Astrocyte (in vitro differentiated cells and primary cell): ENCODE results near the gene CCNL1. TPM values are rescaled to one million over a fixed set of nuclear protein-coding genes. Genes with fewer than 3 reads are reported as not detected.

Experiments
- DNase-seq: peaks from one replicate; pipeline ENCODE4 v3.0.0-alpha.2; 2010; ENCODE audit warnings: low read depth
- FAIRE-seq: peaks from 2 replicates; lab custom pipeline; 2011; peaks lifted over from hg19 to GRCh38; lab: Jason Lieb, UNC
- H2AFZ ChIP-seq: 2 replicates; pipeline ENCODE4 v1.6.0; 2012; ENCODE audit warnings: low read depth, low read length, inconsistent platforms
- H3K27ac ChIP-seq: 2 replicates; pipeline ENCODE4 v1.5.1; 2011; ENCODE audit warnings: low read depth, low read length, inconsistent platforms
- H3K27me3 ChIP-seq: 2 replicates; pipeline ENCODE4 v1.6.0; 2011; ENCODE audit warnings: low read length, inconsistent platforms; ENCODE audit not compliant: insufficient read depth
- H3K36me3 ChIP-seq: 2 replicates; pipeline ENCODE4 v1.5.1; 2011; ENCODE audit warnings: low read length, inconsistent platforms; ENCODE audit not compliant: insufficient read depth
- H3K4me1 ChIP-seq: 2 replicates; pipeline ENCODE4 v1.5.1; 2011; ENCODE audit warnings: low read length, inconsistent platforms; ENCODE audit not compliant: insufficient read depth
- H3K4me2 ChIP-seq: 2 replicates; pipeline ENCODE4 v1.6.0; 2012; ENCODE audit warnings: low read length, inconsistent platforms
- H3K4me3 ChIP-seq: 2 replicates; pipeline ENCODE4 v1.5.1; 2011; ENCODE audit warnings: low read depth, mild to moderate bottlenecking, low read length, inconsistent platforms; ENCODE audit not compliant: insufficient read depth
- H3K79me2 ChIP-seq: 2 replicates; pipeline ENCODE4 v1.6.0; 2012; ENCODE audit warnings: mild to moderate bottlenecking, low read length, inconsistent platforms; ENCODE audit not compliant: insufficient read depth
- H3K9ac ChIP-seq: 2 replicates; pipeline ENCODE4 v1.6.0; 2012; ENCODE audit warnings: mild to moderate bottlenecking, low read length, inconsistent platforms
- H3K9me3 ChIP-seq: 2 replicates; pipeline ENCODE4 v1.5.1; 2012; ENCODE audit warnings: low read depth, mild to moderate bottlenecking, low read length, inconsistent platforms; ENCODE audit not compliant: insufficient read depth
- H4K20me1 ChIP-seq: 2 replicates; pipeline ENCODE4 v1.6.0; 2012; ENCODE audit warnings: low read length, inconsistent platforms; ENCODE audit not compliant: insufficient read depth
- H3K27ac Mint-ChIP-seq: one replicate; pipeline ENCODE4 v1.8.0; 2021; ENCODE audit warnings: mild to moderate bottlenecking, mixed read lengths; ENCODE audit not compliant: unreplicated experiment
- H3K27me3 Mint-ChIP-seq: one replicate; pipeline ENCODE4 v1.8.0; 2021; ENCODE audit warnings: low read depth, mixed read lengths; ENCODE audit not compliant: unreplicated experiment
- H3K36me3 Mint-ChIP-seq: one replicate; pipeline ENCODE4 v1.8.0; 2021; ENCODE audit warnings: low read depth, mixed read lengths; ENCODE audit not compliant: unreplicated experiment
- H3K4me1 Mint-ChIP-seq: one replicate; pipeline ENCODE4 v1.8.0; 2021; ENCODE audit warnings: low read depth, mixed read lengths; ENCODE audit not compliant: unreplicated experiment
- H3K4me3 Mint-ChIP-seq: one replicate; pipeline ENCODE4 v1.8.0; 2021; ENCODE audit warnings: mild to moderate bottlenecking, moderate library complexity, mixed read lengths; ENCODE audit not compliant: unreplicated experiment
- H3K9me3 Mint-ChIP-seq: one replicate; pipeline ENCODE4 v1.8.0; 2021; ENCODE audit warnings: mild to moderate bottlenecking, mixed read lengths; ENCODE audit not compliant: unreplicated experiment
- CTCF ChIP-seq: IDR thresholded peaks from 2 replicates; pipeline ENCODE4 v1.5.1; 2011; ENCODE audit warnings: low read depth, mild to moderate bottlenecking, inconsistent platforms, low read length, moderate library complexity; ENCODE audit not compliant: insufficient read depth
- EZH2 ChIP-seq: IDR thresholded peaks from 2 replicates; pipeline ENCODE4 v1.6.1; 2012; ENCODE audit warnings: mild to moderate bottlenecking, low read length, inconsistent platforms; ENCODE audit not compliant: insufficient read depth
- total RNA-seq: library from RNA; stranded (reverse); gene quantifications from 2 replicates; pipeline ENCODE4 v1.2.1, GENCODE V29; 2021

Gene CCNL1
- total RNA-seq, 1 donor from 2014 or later, result 66.8 TPM

- H3K9ac ChIP-seq, result peak overlapping the region; percentile 60
- H3K4me1 Mint-ChIP-seq, result peaks cover 37% of the 10 kb centered on the region
- no peaks in the 10 kb centered on the region for H3K9me3 Mint-ChIP-seq
- H3K79me2 ChIP-seq, result no peaks in the 10 kb centered on the region
- H3K4me3 Mint-ChIP-seq, result no peak overlapping the region
- H3K36me3 ChIP-seq, result no peaks in the 10 kb centered on the region
- no peak for FAIRE-seq
- no peaks in the 10 kb centered on the region for H3K27me3 Mint-ChIP-seq
- peak overlapping the region; percentile 46 for H3K27ac ChIP-seq
- no peaks in the 10 kb centered on the region for H3K9me3 ChIP-seq
- H3K36me3 Mint-ChIP-seq, result no peaks in the 10 kb centered on the region
- peak; percentile 86 for DNase-seq
- H2AFZ ChIP-seq, result no peak overlapping the region
- no peaks in the 10 kb centered on the region for H3K27me3 ChIP-seq
- H4K20me1 ChIP-seq, result no peaks in the 10 kb centered on the region
- TF ChIP-seq EZH2, result no peak
- peak; percentile 33 for TF ChIP-seq CTCF
- peaks cover 50% of the 10 kb centered on the region for H3K4me1 ChIP-seq
- H3K4me2 ChIP-seq, result peak overlapping the region; percentile 52
- no peak overlapping the region for H3K4me3 ChIP-seq
- H3K27ac Mint-ChIP-seq, result no peak overlapping the region
Measured at GRCh38 chr3:157135671-157136396, 24.1 kb downstream of the CCNL1 start.

- no peak overlapping the region for H3K27ac Mint-ChIP-seq
- no peaks in the 10 kb centered on the region for H3K36me3 Mint-ChIP-seq
- peak overlapping the region; percentile 52 for H3K4me2 ChIP-seq
- no peaks in the 10 kb centered on the region for H3K27me3 ChIP-seq
- TF ChIP-seq CTCF (no peak), EZH2 (no peak)
- H3K79me2 ChIP-seq, result no peaks in the 10 kb centered on the region
- DNase-seq (peak; percentile 50), FAIRE-seq (no peak)
- no peaks in the 10 kb centered on the region for H4K20me1 ChIP-seq
- no peak overlapping the region for H3K4me3 ChIP-seq
- no peaks in the 10 kb centered on the region for H3K9me3 ChIP-seq
- peak overlapping the region; percentile 46 for H3K27ac ChIP-seq
- peak overlapping the region; percentile 3 for H2AFZ ChIP-seq
- H3K36me3 ChIP-seq, result no peaks in the 10 kb centered on the region
- no peak overlapping the region for H3K4me3 Mint-ChIP-seq
- peaks cover 46% of the 10 kb centered on the region for H3K4me1 Mint-ChIP-seq
- H3K9me3 Mint-ChIP-seq, result no peaks in the 10 kb centered on the region
- H3K27me3 Mint-ChIP-seq, result no peaks in the 10 kb centered on the region
- H3K9ac ChIP-seq, result peak overlapping the region; percentile 60
- H3K4me1 ChIP-seq, result peaks cover 59% of the 10 kb centered on the region
Measured at GRCh38 chr3:157134620-157135191, 25.2 kb downstream of the CCNL1 start.
